HCT116 (cell line): Measurements from ENCODE around the gene HFE. TPM values are rescaled to one million over a fixed set of nuclear protein-coding genes. Genes with fewer than 3 reads are reported as not detected.

Experiments used
- ATAC-seq: fragments of 200-7000 bp; cut with Tn5 transposase; 2 replicates; pipeline ENCODE4 v1.9.1; 2020; ENCODE audit warnings: mild to moderate bottlenecking, moderate library complexity
- BruUV-seq: library from RNA; stranded (reverse); fragments of 400-500 nt; replicated peaks from 2 replicates; lab custom pipeline; 2021; lab: Mats Ljungman, UMichigan
- CTCF ChIA-PET: fragments of 300-600 bp; sonication (Branson Sonifier 250); formaldehyde crosslinking; loops from one replicate; lab custom pipeline; 2021; ENCODE audit warnings: antibody characterized with exemption; lab: Charles Lee
- POLR2A ChIA-PET: fragments of 300-600, 350-600 bp; sonication (Branson Sonifier 250); formaldehyde crosslinking; loops from one replicate; lab custom pipeline; 2021; ENCODE audit warnings: antibody characterized with exemption; lab: Charles Lee
- RAD21 ChIA-PET, 2 experiments: fragments of 300-600 bp; sonication (Branson Sonifier 250); formaldehyde crosslinking; loops; one replicate each; lab custom pipeline; 2023; ENCODE audit warnings: low total read pairs in 2 of 2; ENCODE audit not compliant: uncharacterized antibody in 2 of 2, unreplicated experiment in 2 of 2, low non-redundant PET in 1 of 2; lab: Charles Lee
- DNase-seq: peaks from one replicate; pipeline ENCODE4 v3.0.0-alpha.2; 2010; ENCODE audit warnings: low read depth, low spot score
- H2AFZ ChIP-seq: fragments of 200-600 bp; shearing (Covaris generic), sonication (generic); 2 replicates; pipeline ENCODE4 v1.6.1; 2017; ENCODE audit warnings: low read depth, mixed run types, mixed read lengths, antibody characterized with exemption, low read length; ENCODE audit not compliant: poor library complexity, severe bottlenecking
- H3K27ac ChIP-seq: 2 replicates; pipeline ENCODE4 v1.5.1; 2012; ENCODE audit warnings: low read depth, low read length
- H3K27me3 ChIP-seq: fragments of 200-600 bp; sonication (generic); 2 replicates; pipeline ENCODE4 v1.6.1; 2016; ENCODE audit warnings: mixed run types, low read length, mixed read lengths; ENCODE audit not compliant: insufficient read depth
- H3K36me3 ChIP-seq, 2 experiments: fragments of 200-500 bp in 1 of 2; fragments of 200-600 bp in 1 of 2; sonication (Bioruptor generic) in 1 of 2; sonication (generic) in 1 of 2; 2 replicates each; pipeline versions ENCODE4 v1.5.1 to v1.6.1; 2014 to 2016; ENCODE audit warnings: low read length in 2 of 2, inconsistent platforms in 1 of 2, mixed read lengths in 1 of 2, mixed run types in 1 of 2; ENCODE audit not compliant: insufficient read depth in 2 of 2, control insufficient read depth in 1 of 2
- H3K4me1 ChIP-seq, 2 experiments: fragments of 200-600 bp in 1 of 2; sonication (generic) in 1 of 2; 2 replicates each; pipeline versions ENCODE4 v1.5.1 to v1.6.1; 2012 to 2017; ENCODE audit warnings: low read length in 2 of 2, inconsistent platforms in 1 of 2, mild to moderate bottlenecking in 1 of 2, mixed read lengths in 1 of 2, mixed run types in 1 of 2, moderate library complexity in 1 of 2; ENCODE audit not compliant: insufficient read depth in 2 of 2, control insufficient read depth in 1 of 2
- H3K4me2 ChIP-seq: fragments of 200-600 bp; sonication (generic); 2 replicates; pipeline ENCODE4 v1.6.1; 2017; ENCODE audit warnings: mixed run types, low read length, mixed read lengths
- H3K4me3 ChIP-seq, 2 experiments: fragments of 200-600 bp in 1 of 2; sonication (generic) in 1 of 2; replicated peaks in 1 of 2; 2 replicates each; pipeline ENCODE4 v1.5.1; 2011 to 2016; ENCODE audit warnings: low read length in 2 of 2, control low read depth in 1 of 2, low read depth in 1 of 2, mild to moderate bottlenecking in 1 of 2, mixed read lengths in 1 of 2, mixed run types in 1 of 2
- H3K79me2 ChIP-seq: fragments of 200-600 bp; sonication (generic); 2 replicates; pipeline ENCODE4 v1.6.1; 2017; ENCODE audit warnings: mild to moderate bottlenecking, mixed run types, low read length, moderate library complexity, mixed read lengths; ENCODE audit not compliant: insufficient read depth
- H3K9ac ChIP-seq: fragments of 200-600 bp; sonication (generic); 2 replicates; pipeline ENCODE4 v1.6.1; 2016; ENCODE audit warnings: low read length, mixed read lengths
- H3K9me2 ChIP-seq: fragments of 200-600 bp; sonication (generic), shearing (Covaris generic); 2 replicates; pipeline ENCODE4 v1.6.1; 2017; ENCODE audit warnings: mixed run types, mild to moderate bottlenecking, moderate library complexity; ENCODE audit not compliant: insufficient read depth
- H3K9me3 ChIP-seq, 2 experiments: fragments of 200-500 bp in 1 of 2; fragments of 200-600 bp in 1 of 2; sonication (Bioruptor generic) in 1 of 2; sonication (generic) in 1 of 2; 2 replicates each; pipeline ENCODE4 v1.6.1; 2014 to 2017; ENCODE audit warnings: low read length in 2 of 2, mixed read lengths in 2 of 2, inconsistent platforms in 1 of 2, low read depth in 1 of 2, mild to moderate bottlenecking in 1 of 2, mixed run types in 1 of 2, moderate library complexity in 1 of 2; ENCODE audit not compliant: control insufficient read depth in 1 of 2, insufficient read depth in 1 of 2
- H4K20me1 ChIP-seq: fragments of 200-600 bp; sonication (generic), shearing (Covaris generic); 2 replicates; pipeline ENCODE4 v1.6.1; 2017; ENCODE audit warnings: mixed run types, mild to moderate bottlenecking, moderate library complexity; ENCODE audit not compliant: insufficient read depth
- CBX3 ChIP-seq: IDR thresholded peaks from 2 replicates; pipeline ENCODE4 v1.6.1; 2012; ENCODE audit warnings: low read depth
- CEBPB ChIP-seq: IDR thresholded peaks from 2 replicates; pipeline ENCODE4 v1.6.1; 2012; ENCODE audit warnings: low read depth
- CTCF ChIP-seq, 3 experiments: fragments of 200-600 bp in 1 of 3; sonication (generic) in 1 of 3; IDR thresholded peaks in 2 of 3; conservative IDR thresholded peaks in 1 of 3; 2 replicates each; pipeline ENCODE4 v1.5.1; 2012 to 2017; ENCODE audit warnings: low read depth in 2 of 3, low read length in 2 of 3, antibody characterized with exemption in 1 of 3, borderline replicate concordance in 1 of 3, control low read depth in 1 of 3, mild to moderate bottlenecking in 1 of 3, mixed read lengths in 1 of 3, mixed run types in 1 of 3, moderate library complexity in 1 of 3; ENCODE audit not compliant: insufficient read depth in 1 of 3
- EGR1 ChIP-seq: IDR thresholded peaks from 2 replicates; pipeline ENCODE4 v1.6.1; 2012; ENCODE audit warnings: low read depth
- ELF1 ChIP-seq: IDR thresholded peaks from 2 replicates; pipeline ENCODE4 v1.6.1; 2012; ENCODE audit warnings: low read depth, borderline replicate concordance
- POLR2A ChIP-seq: IDR thresholded peaks from 2 replicates; pipeline ENCODE4 v1.7.0; 2011; ENCODE audit warnings: borderline replicate concordance; ENCODE audit not compliant: insufficient read depth, insufficient read length; ENCODE audit errors: extremely low read depth
- RAD21 ChIP-seq: IDR thresholded peaks from 2 replicates; pipeline ENCODE4 v1.6.1; 2012; ENCODE audit warnings: low read depth, mild to moderate bottlenecking
- REST ChIP-seq: IDR thresholded peaks from 2 replicates; pipeline ENCODE4 v1.6.1; 2012; ENCODE audit warnings: low read depth
- SRF ChIP-seq: IDR thresholded peaks from 2 replicates; pipeline ENCODE4 v1.6.1; 2012; ENCODE audit warnings: low read depth
- YY1 ChIP-seq: IDR thresholded peaks from 2 replicates; pipeline ENCODE4 v1.6.1; 2011; ENCODE audit warnings: low read length, low read depth, moderate library complexity, mild to moderate bottlenecking; ENCODE audit not compliant: insufficient replicate concordance; ENCODE audit errors: extremely low read depth
- intact Hi-C: fragments of 100-400 bp; cut with micrococcal nuclease; formaldehyde crosslinking; loops from 2 replicates; pipeline ENCODE4 v1.10.0; 2022
- total RNA-seq: library from RNA; stranded (reverse); gene quantifications from one replicate; pipeline ENCODE4 v1.2.1, GENCODE V29; 2021; ENCODE audit not compliant: unreplicated experiment

The HFE gene
- total RNA-seq, 1 experiment from 2014 or later, result 9.8 TPM

GRCh38 chr6:26089272-26089671, 2.0 kb downstream of the HFE start:
- H3K27ac ChIP-seq, result no peak overlapping the region
- no peak for ATAC-seq
- no peak overlapping the region for H3K4me3 ChIP-seq
- H3K4me1 ChIP-seq, result peaks cover 10 to 24% of the 10 kb centered on the region in 2 experiments; a peak in 3 of 4 replicates
- no peaks in the 10 kb centered on the region for H3K36me3 ChIP-seq
- no TSS peak for BruUV-seq
- no peak overlapping the region for H3K9ac ChIP-seq
- intact Hi-C loops, result no loop called here
- no peak overlapping the region for H3K4me2 ChIP-seq
- no peaks in the 10 kb centered on the region for H3K9me2 ChIP-seq
- no peaks in the 10 kb centered on the region for H3K79me2 ChIP-seq
- H3K9me3 ChIP-seq, result no peaks in the 10 kb centered on the region
- DNase-seq, result no peak
- TF ChIP-seq CEBPB (no peak), POLR2A (no peak), REST (no peak), EGR1 (no peak), CTCF (IDR thresholded peaks at IDR 0.05 in 2 of 3, conservative IDR thresholded peaks at IDR 0.05 in 1 of 3; ENCODE audit: borderline replicate concordance in 1 of 3, insufficient read depth in 1 of 3, low read depth in 2 of 3, low read length in 2 of 3) (no peak), ELF1 (no peak), RAD21 (no peak), CBX3 (no peak), SRF (no peak), YY1 (no peak)
- H4K20me1 ChIP-seq, result no peaks in the 10 kb centered on the region
- CTCF ChIA-PET, result interaction anchor here (1.2 kb wide), 1 partner anchor 20 kb away, joined by 3 read pairs; no protein-coding TSS in a partner anchor
- no peaks in the 10 kb centered on the region for H3K27me3 ChIP-seq
- RAD21 ChIA-PET, result no interaction called here
- H2AFZ ChIP-seq, result no peak overlapping the region
- POLR2A ChIA-PET, result interaction anchor here (0.8 kb wide), 1 partner anchor 10 kb away, joined by 3 read pairs; no protein-coding TSS in a partner anchor
